Spleen (tissue), 7 donors: Measurements from ENCODE around the gene ITFG1.

Experiments used
- CTCF ChIP-seq, 11 experiments: fragments of 200-600 bp in 7 of 11; fragments of 450-650 bp in 4 of 11; sonication (generic) in 4 of 11; IDR thresholded peaks in 8 of 11; conservative IDR thresholded peaks in 3 of 11; 1 replicate in 7 of 11; 2 replicates in 4 of 11; pipeline versions ENCODE4 v1.4.0 to v1.8.0; 2016 to 2021; ENCODE audit warnings: antibody characterized with exemption in 11 of 11, inconsistent platforms in 4 of 11, mild to moderate bottlenecking in 1 of 11
- POLR2A ChIP-seq, 3 donors: fragments of 450-650 bp; IDR thresholded peaks; one replicate each; pipeline ENCODE4 v1.5.1; 2017; ENCODE audit warnings: antibody characterized with exemption in 3 of 3, mild to moderate bottlenecking in 1 of 3
- POLR2AphosphoS5 ChIP-seq, 3 donors: sonication (generic); formaldehyde crosslinking; IDR thresholded peaks; one replicate each; pipeline ENCODE4 v1.5.1; 2017; ENCODE audit warnings: antibody characterized with exemption in 3 of 3
- donor health status: DM: no; HTN: no; CAD: no; lungs with moderate emphysema.
- donor health status: DM: no; HTN: no; CAD: no.
- donor health status: DM: no; HTN: no; CAD: no.

GRCh38 chr16:47470211-47470610 is 9.3 kb upstream of the ITFG1 start:
- TF ChIP-seq POLR2AphosphoS5 (IDR thresholded peaks at IDR 0.05), result no peak
- TF ChIP-seq POLR2A (IDR thresholded peaks at IDR 0.05), result no peak
- TF ChIP-seq CTCF (IDR thresholded peaks at IDR 0.05 in 8 of 11, conservative IDR thresholded peaks at IDR 0.05 in 3 of 11), result no peak
